K562 (cell line): ENCODE data around the gene SCARF2. TPM values are rescaled to one million over a fixed set of nuclear protein-coding genes. Genes with fewer than 3 reads are reported as not detected.

Experiments used
- ADNP ChIP-seq: fragments of 200-800 bp; sonication (Bioruptor generic); IDR thresholded peaks from 2 replicates; pipeline ENCODE4 v1.6.1; 2016; ENCODE audit warnings: missing genetic modification characterization, missing compliant biosample characterization
- ATF6 ChIP-seq: sonication (generic); formaldehyde crosslinking; IDR thresholded peaks from 2 replicates; pipeline ENCODE4 v1.4.0; 2020; ENCODE audit warnings: mild to moderate bottlenecking, missing genetic modification reagents
- CREB3 ChIP-seq: fragments of 450-650 bp; conservative IDR thresholded peaks from 2 replicates; pipeline ENCODE4 v1.6.1; 2016; ENCODE audit warnings: missing genetic modification characterization, low read depth, mild to moderate bottlenecking, missing compliant biosample characterization, moderate library complexity
- ELF1 ChIP-seq: fragments of 200-800 bp; sonication (Bioruptor generic); IDR thresholded peaks from 2 replicates; pipeline ENCODE4 v1.6.1; 2016; ENCODE audit warnings: missing genetic modification characterization, missing compliant biosample characterization
- HDAC8 ChIP-seq: fragments of 450-650 bp; IDR thresholded peaks from 2 replicates; pipeline ENCODE4 v1.6.1; 2016; ENCODE audit warnings: mild to moderate bottlenecking, missing genetic modification characterization, moderate library complexity, missing compliant biosample characterization
- HINFP ChIP-seq: fragments of 450-650 bp; conservative IDR thresholded peaks from 2 replicates; pipeline ENCODE4 v1.6.1; 2016; ENCODE audit warnings: missing genetic modification characterization, low read depth, mild to moderate bottlenecking, control low read depth, missing compliant biosample characterization
- MNT ChIP-seq, 2 experiments: fragments of 450-650 bp; conservative IDR thresholded peaks; 2 replicates each; pipeline ENCODE4 v1.6.1; 2017; ENCODE audit warnings: mild to moderate bottlenecking in 2 of 2, moderate library complexity in 2 of 2
- RFX5 ChIP-seq: IDR thresholded peaks from 2 replicates; pipeline ENCODE4 v1.6.1; 2011; ENCODE audit warnings: low read depth, mild to moderate bottlenecking, improper control_type of control experiment, low read length
- TARDBP ChIP-seq: fragments of 450-650 bp; IDR thresholded peaks from 2 replicates; pipeline ENCODE4 v1.6.1; 2016
- ZNF3 ChIP-seq: fragments of 250-450 bp; sonication (Bioruptor Pico); IDR thresholded peaks from 2 replicates; pipeline ENCODE4 v1.5.0; 2021; ENCODE audit warnings: mild to moderate bottlenecking, moderate library complexity
- ZNF668 ChIP-seq: fragments of 250-450 bp; sonication (Bioruptor Pico); IDR thresholded peaks from 2 replicates; pipeline ENCODE4 v1.8.0; 2022; ENCODE audit warnings: mild to moderate bottlenecking, inconsistent platforms
- polyA plus RNA-seq, 8 experiments: library from polyadenylated mRNA; depleted of rRNA in 4 of 8; stranded (reverse) in 5 of 8; unstranded in 3 of 8; fragments of >200 nt; fragmentation: Nextera tagmentation in 2 of 8; fragmentation: Illumina TruSeq in 1 of 8; extraction: Ambion mirVana in 2 of 8; extraction: Trizol in 1 of 8; gene quantifications; 2 replicates each; pipeline versions ENCODE4 v1.2.1 to v1.2.3, GENCODE V29; 2011 to 2014; ENCODE audit warnings: inconsistent platforms in 1 of 8, missing spikeins in 1 of 8
- total RNA-seq, 7 experiments: library from RNA; depleted of rRNA in 6 of 7; stranded (reverse); fragments of >200 nt in 6 of 7; fragmentation: Illumina TruSeq in 2 of 7; extraction: Trizol in 2 of 7; gene quantifications; 2 replicates each; pipeline versions ENCODE4 v1.2.1 to v1.2.3, GENCODE V29; 2011 to 2021; ENCODE audit warnings: low replicate concordance in 1 of 7

The SCARF2 gene
- total and polyA plus RNA-seq, 9 of the 15 experiments (the other 6 are each of a cell fraction or from before 2014, with no cell fraction given), result 0.06 to 0.32 (median 0.21) TPM; not detected in 5

- TF ChIP-seq MNT (conservative IDR thresholded peaks at IDR 0.05) (no peak), ZNF668 (CRISPR knock-in tag) (no peak), CREB3 (tag) (no peak), ELF1 (tag) (no peak), ATF6 (CRISPR knock-in tag) (no peak), RFX5 (no peak), ADNP (tag) (no peak), TARDBP (no peak), HINFP (tag) (no peak), HDAC8 (tag) (no peak), ZNF3 (CRISPR knock-in tag) (no peak)
These were observed 31.7 kb upstream of the SCARF2 start (continued) for GRCh38 chr22:20469110-20469868.
